GM23338 (cell line): Measurements from ENCODE around the gene DCT. TPM values are rescaled to one million over a fixed set of nuclear protein-coding genes. Genes with fewer than 3 reads are reported as not detected.

Experiments
- ATAC-seq: fragments of 200-7000 bp; cut with Tn5 transposase; 3 replicates; pipeline ENCODE4 v1.9.1; 2020
- DNase-seq: peaks from one replicate; pipeline ENCODE4 v3.0.0-alpha.2; 2015; ENCODE audit warnings: low spot score
- H2AFZ ChIP-seq: fragments of 200-600 bp; sonication (generic); 2 replicates; pipeline ENCODE4 v1.8.0; 2016; ENCODE audit warnings: antibody characterized with exemption, mild to moderate bottlenecking, moderate library complexity
- H3F3A ChIP-seq: fragments of 200-600 bp; sonication (generic); replicated peaks from 2 replicates; pipeline ENCODE4 v1.8.0; 2017; ENCODE audit warnings: antibody characterized with exemption, mixed run types, low read depth
- H3K27ac ChIP-seq: fragments of 200-600 bp; sonication (generic); 2 replicates; pipeline ENCODE4 v1.6.1; 2016; ENCODE audit warnings: low read depth
- H3K27me3 ChIP-seq: fragments of 200-600 bp; sonication (generic); 2 replicates; pipeline ENCODE4 v1.8.0; 2016; ENCODE audit warnings: mild to moderate bottlenecking, mixed run types, moderate library complexity; ENCODE audit not compliant: insufficient read depth
- H3K36me3 ChIP-seq: fragments of 200-600 bp; sonication (generic); 2 replicates; pipeline ENCODE4 v1.8.0; 2016; ENCODE audit warnings: mild to moderate bottlenecking; ENCODE audit not compliant: insufficient read depth
- H3K4me1 ChIP-seq: fragments of 200-600 bp; sonication (generic); 2 replicates; pipeline ENCODE4 v1.8.0; 2016; ENCODE audit warnings: mild to moderate bottlenecking, moderate library complexity; ENCODE audit not compliant: insufficient read depth
- H3K4me2 ChIP-seq: fragments of 200-600 bp; sonication (generic); 2 replicates; pipeline ENCODE4 v1.7.1; 2017; ENCODE audit warnings: mixed run types
- H3K4me3 ChIP-seq: fragments of 200-600 bp; sonication (generic); 2 replicates; pipeline ENCODE4 v1.6.1; 2016; ENCODE audit warnings: mixed run types
- H3K79me2 ChIP-seq: fragments of 200-600 bp; sonication (generic); replicated peaks from 2 replicates; pipeline ENCODE4 v1.8.0; 2017; ENCODE audit warnings: mild to moderate bottlenecking; ENCODE audit not compliant: insufficient read depth
- H3K9me2 ChIP-seq: fragments of 200-600 bp; sonication (generic); 2 replicates; pipeline ENCODE4 v1.8.0; 2017; ENCODE audit not compliant: insufficient read depth
- H4K20me1 ChIP-seq: fragments of 200-600 bp; sonication (generic); replicated peaks from 2 replicates; pipeline ENCODE4 v1.8.0; 2017; ENCODE audit warnings: mild to moderate bottlenecking; ENCODE audit not compliant: insufficient read depth
- H3K27ac Mint-ChIP-seq: 2 replicates; pipeline ENCODE4 v1.8.0; 2020; ENCODE audit warnings: inconsistent platforms, mild to moderate bottlenecking, moderate library complexity, mixed read lengths
- H3K27me3 Mint-ChIP-seq: 3 replicates; pipeline ENCODE4 v1.8.0; 2022; ENCODE audit warnings: low read depth, mild to moderate bottlenecking, moderate library complexity, mixed read lengths, inconsistent platforms; ENCODE audit not compliant: insufficient read depth, poor library complexity
- H3K36me3 Mint-ChIP-seq: 3 replicates; pipeline ENCODE4 v1.8.0; 2021; ENCODE audit warnings: low read depth, mild to moderate bottlenecking, inconsistent platforms, moderate library complexity, mixed read lengths
- H3K4me1 Mint-ChIP-seq: 3 replicates; pipeline ENCODE4 v1.8.0; 2020; ENCODE audit warnings: mild to moderate bottlenecking, inconsistent platforms, mixed read lengths
- H3K4me3 Mint-ChIP-seq: 3 replicates; pipeline ENCODE4 v1.8.0; 2021; ENCODE audit warnings: moderate library complexity, mild to moderate bottlenecking, inconsistent platforms, mixed read lengths
- H3K9me3 Mint-ChIP-seq: 3 replicates; pipeline ENCODE4 v1.8.0; 2020; ENCODE audit warnings: moderate library complexity, mild to moderate bottlenecking, inconsistent platforms, mixed read lengths
- CREB1 ChIP-seq: fragments of 250-450 bp; sonication (Bioruptor Pico); IDR thresholded peaks from 2 replicates; pipeline ENCODE4 v1.5.0; 2020; ENCODE audit warnings: low read depth, mild to moderate bottlenecking, moderate library complexity
- EZH2 ChIP-seq: fragments of 200-600 bp; sonication (generic); IDR thresholded peaks from one replicate; pipeline ENCODE4 v1.8.0; 2017; ENCODE audit warnings: antibody characterized with exemption, mild to moderate bottlenecking, low read depth; ENCODE audit not compliant: unreplicated experiment
- EZH2phosphoT487 ChIP-seq: fragments of 200-600 bp; sonication (generic); IDR thresholded peaks from one replicate; pipeline ENCODE4 v1.8.1; 2018; ENCODE audit warnings: antibody characterized with exemption; ENCODE audit not compliant: unreplicated experiment
- JUNB ChIP-seq: IDR thresholded peaks from one replicate; pipeline ENCODE4 v1.6.1; 2016; ENCODE audit warnings: antibody characterized with exemption; ENCODE audit not compliant: unreplicated experiment
- NANOG ChIP-seq: IDR thresholded peaks from 2 replicates; pipeline ENCODE4 v1.6.1; 2016; ENCODE audit warnings: antibody characterized with exemption, borderline replicate concordance
- POLR2AphosphoS5 ChIP-seq: IDR thresholded peaks from 2 replicates; pipeline ENCODE4 v1.6.1; 2016; ENCODE audit warnings: antibody characterized with exemption, low read depth
- STAT1 ChIP-seq: IDR thresholded peaks from one replicate; pipeline ENCODE4 v1.6.1; 2016; ENCODE audit warnings: antibody characterized with exemption; ENCODE audit not compliant: unreplicated experiment
- ZNF114 ChIP-seq: fragments of 250-450 bp; sonication (Bioruptor Pico); IDR thresholded peaks from 2 replicates; pipeline ENCODE4 v1.5.0; 2020; ENCODE audit warnings: mild to moderate bottlenecking, moderate library complexity
- ZNF331 ChIP-seq: fragments of 250-450 bp; sonication (Bioruptor Pico); IDR thresholded peaks from 2 replicates; pipeline ENCODE4 v1.5.0; 2020; ENCODE audit warnings: low read depth, mild to moderate bottlenecking, moderate library complexity
- polyA plus RNA-seq: library from polyadenylated mRNA; unstranded; fragments of >200 nt; fragmentation: Nextera tagmentation; extraction: Ambion mirVana; gene quantifications from 2 replicates; pipeline ENCODE4 v1.2.1, GENCODE V29; 2016
- total RNA-seq: library from RNA; depleted of rRNA; stranded (reverse); fragments of >200 nt; shearing (Covaris generic); gene quantifications from 2 replicates; pipeline ENCODE4 v1.2.3, GENCODE V29; 2014
- TF ChIP-seq, protein P1 (sequence below): IDR thresholded peaks from 2 replicates; pipeline ENCODE4 v1.6.1; 2016; ENCODE audit warnings: antibody characterized with exemption
- TF ChIP-seq, protein P2 (sequence below), 2 experiments: fragments of 200-600 bp in 1 of 2; sonication (generic) in 1 of 2; conservative IDR thresholded peaks; 2 replicates each; pipeline versions ENCODE4 v1.5.1 to v1.6.1; 2016 to 2017; ENCODE audit warnings: antibody characterized with exemption in 2 of 2, low read depth in 2 of 2, mild to moderate bottlenecking in 2 of 2, moderate library complexity in 1 of 2
- TF ChIP-seq, protein P3 (sequence below): fragments of 250-450 bp; sonication (Bioruptor Pico); IDR thresholded peaks from 2 replicates; pipeline ENCODE4 v1.5.0; 2020; ENCODE audit warnings: mild to moderate bottlenecking, moderate library complexity
- TF ChIP-seq, protein P4 (sequence below): IDR thresholded peaks from one replicate; pipeline ENCODE4 v1.6.1; 2018; ENCODE audit warnings: antibody characterized with exemption; ENCODE audit not compliant: unreplicated experiment

Gene DCT
- total and polyA plus RNA-seq, 2 experiments from 2014 or later = 0.14 TPM; not detected in 1

DNA sequence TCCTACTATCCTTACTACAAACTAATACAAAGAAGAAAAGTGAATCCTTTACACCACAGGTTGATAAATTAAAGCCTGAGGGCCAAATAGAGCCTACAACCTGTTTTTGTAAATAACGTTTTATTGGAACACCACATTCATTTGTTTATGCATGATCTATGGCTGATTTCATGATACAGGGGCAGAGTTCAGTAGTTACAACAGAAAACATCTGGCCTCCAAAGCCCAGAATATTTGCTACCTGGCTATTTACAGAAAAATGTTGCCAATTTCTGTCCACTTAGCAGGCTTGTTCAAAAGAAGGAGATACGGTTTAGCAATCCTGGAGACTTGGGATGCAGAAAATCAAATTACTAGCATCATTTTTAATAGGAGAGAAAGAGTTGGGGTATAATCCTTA is 24.1 kb downstream of the DCT start:
- Mint-ChIP-seq H3K36me3 (no peaks in the 10 kb centered on the region), H3K27me3 (peaks cover 1% of the 10 kb centered on the region), H3K27ac (no peak overlapping the region), H3K4me3 (no peak overlapping the region), H3K9me3 (no peaks in the 10 kb centered on the region), H3K4me1 (no peaks in the 10 kb centered on the region)
- no peaks in the 10 kb centered on the region; the same call in 1 of the 2 replicates for H4K20me1 ChIP-seq
- no peak for ATAC-seq
- H3K27ac ChIP-seq = no peak overlapping the region
- H3K79me2 ChIP-seq = no peaks in the 10 kb centered on the region
- H3K9me2 ChIP-seq = no peaks in the 10 kb centered on the region
- no peaks in the 10 kb centered on the region for H3K4me1 ChIP-seq
- no peaks in the 10 kb centered on the region for H3F3A ChIP-seq
- H3K4me2 ChIP-seq = no peak overlapping the region
- H3K27me3 ChIP-seq = no peaks in the 10 kb centered on the region
- H3K36me3 ChIP-seq = no peaks in the 10 kb centered on the region
- no peak for TF ChIP-seq EZH2phosphoT487
- TF ChIP-seq EZH2 = no peak
- no peak for TF ChIP-seq NANOG
- TF ChIP-seq, protein P1, sequence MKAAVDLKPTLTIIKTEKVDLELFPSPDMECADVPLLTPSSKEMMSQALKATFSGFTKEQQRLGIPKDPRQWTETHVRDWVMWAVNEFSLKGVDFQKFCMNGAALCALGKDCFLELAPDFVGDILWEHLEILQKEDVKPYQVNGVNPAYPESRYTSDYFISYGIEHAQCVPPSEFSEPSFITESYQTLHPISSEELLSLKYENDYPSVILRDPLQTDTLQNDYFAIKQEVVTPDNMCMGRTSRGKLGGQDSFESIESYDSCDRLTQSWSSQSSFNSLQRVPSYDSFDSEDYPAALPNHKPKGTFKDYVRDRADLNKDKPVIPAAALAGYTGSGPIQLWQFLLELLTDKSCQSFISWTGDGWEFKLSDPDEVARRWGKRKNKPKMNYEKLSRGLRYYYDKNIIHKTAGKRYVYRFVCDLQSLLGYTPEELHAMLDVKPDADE = no peak
- TF ChIP-seq CREB1 (CRISPR knock-in tag) = no peak
- TF ChIP-seq, protein P2, sequence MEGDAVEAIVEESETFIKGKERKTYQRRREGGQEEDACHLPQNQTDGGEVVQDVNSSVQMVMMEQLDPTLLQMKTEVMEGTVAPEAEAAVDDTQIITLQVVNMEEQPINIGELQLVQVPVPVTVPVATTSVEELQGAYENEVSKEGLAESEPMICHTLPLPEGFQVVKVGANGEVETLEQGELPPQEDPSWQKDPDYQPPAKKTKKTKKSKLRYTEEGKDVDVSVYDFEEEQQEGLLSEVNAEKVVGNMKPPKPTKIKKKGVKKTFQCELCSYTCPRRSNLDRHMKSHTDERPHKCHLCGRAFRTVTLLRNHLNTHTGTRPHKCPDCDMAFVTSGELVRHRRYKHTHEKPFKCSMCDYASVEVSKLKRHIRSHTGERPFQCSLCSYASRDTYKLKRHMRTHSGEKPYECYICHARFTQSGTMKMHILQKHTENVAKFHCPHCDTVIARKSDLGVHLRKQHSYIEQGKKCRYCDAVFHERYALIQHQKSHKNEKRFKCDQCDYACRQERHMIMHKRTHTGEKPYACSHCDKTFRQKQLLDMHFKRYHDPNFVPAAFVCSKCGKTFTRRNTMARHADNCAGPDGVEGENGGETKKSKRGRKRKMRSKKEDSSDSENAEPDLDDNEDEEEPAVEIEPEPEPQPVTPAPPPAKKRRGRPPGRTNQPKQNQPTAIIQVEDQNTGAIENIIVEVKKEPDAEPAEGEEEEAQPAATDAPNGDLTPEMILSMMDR (conservative IDR thresholded peaks at IDR 0.05; ENCODE audit: low read depth in 2 of 2) = no peak
- no peak for TF ChIP-seq ZNF114 (CRISPR knock-in tag)
- TF ChIP-seq JUNB = no peak
- TF ChIP-seq, protein P3, sequence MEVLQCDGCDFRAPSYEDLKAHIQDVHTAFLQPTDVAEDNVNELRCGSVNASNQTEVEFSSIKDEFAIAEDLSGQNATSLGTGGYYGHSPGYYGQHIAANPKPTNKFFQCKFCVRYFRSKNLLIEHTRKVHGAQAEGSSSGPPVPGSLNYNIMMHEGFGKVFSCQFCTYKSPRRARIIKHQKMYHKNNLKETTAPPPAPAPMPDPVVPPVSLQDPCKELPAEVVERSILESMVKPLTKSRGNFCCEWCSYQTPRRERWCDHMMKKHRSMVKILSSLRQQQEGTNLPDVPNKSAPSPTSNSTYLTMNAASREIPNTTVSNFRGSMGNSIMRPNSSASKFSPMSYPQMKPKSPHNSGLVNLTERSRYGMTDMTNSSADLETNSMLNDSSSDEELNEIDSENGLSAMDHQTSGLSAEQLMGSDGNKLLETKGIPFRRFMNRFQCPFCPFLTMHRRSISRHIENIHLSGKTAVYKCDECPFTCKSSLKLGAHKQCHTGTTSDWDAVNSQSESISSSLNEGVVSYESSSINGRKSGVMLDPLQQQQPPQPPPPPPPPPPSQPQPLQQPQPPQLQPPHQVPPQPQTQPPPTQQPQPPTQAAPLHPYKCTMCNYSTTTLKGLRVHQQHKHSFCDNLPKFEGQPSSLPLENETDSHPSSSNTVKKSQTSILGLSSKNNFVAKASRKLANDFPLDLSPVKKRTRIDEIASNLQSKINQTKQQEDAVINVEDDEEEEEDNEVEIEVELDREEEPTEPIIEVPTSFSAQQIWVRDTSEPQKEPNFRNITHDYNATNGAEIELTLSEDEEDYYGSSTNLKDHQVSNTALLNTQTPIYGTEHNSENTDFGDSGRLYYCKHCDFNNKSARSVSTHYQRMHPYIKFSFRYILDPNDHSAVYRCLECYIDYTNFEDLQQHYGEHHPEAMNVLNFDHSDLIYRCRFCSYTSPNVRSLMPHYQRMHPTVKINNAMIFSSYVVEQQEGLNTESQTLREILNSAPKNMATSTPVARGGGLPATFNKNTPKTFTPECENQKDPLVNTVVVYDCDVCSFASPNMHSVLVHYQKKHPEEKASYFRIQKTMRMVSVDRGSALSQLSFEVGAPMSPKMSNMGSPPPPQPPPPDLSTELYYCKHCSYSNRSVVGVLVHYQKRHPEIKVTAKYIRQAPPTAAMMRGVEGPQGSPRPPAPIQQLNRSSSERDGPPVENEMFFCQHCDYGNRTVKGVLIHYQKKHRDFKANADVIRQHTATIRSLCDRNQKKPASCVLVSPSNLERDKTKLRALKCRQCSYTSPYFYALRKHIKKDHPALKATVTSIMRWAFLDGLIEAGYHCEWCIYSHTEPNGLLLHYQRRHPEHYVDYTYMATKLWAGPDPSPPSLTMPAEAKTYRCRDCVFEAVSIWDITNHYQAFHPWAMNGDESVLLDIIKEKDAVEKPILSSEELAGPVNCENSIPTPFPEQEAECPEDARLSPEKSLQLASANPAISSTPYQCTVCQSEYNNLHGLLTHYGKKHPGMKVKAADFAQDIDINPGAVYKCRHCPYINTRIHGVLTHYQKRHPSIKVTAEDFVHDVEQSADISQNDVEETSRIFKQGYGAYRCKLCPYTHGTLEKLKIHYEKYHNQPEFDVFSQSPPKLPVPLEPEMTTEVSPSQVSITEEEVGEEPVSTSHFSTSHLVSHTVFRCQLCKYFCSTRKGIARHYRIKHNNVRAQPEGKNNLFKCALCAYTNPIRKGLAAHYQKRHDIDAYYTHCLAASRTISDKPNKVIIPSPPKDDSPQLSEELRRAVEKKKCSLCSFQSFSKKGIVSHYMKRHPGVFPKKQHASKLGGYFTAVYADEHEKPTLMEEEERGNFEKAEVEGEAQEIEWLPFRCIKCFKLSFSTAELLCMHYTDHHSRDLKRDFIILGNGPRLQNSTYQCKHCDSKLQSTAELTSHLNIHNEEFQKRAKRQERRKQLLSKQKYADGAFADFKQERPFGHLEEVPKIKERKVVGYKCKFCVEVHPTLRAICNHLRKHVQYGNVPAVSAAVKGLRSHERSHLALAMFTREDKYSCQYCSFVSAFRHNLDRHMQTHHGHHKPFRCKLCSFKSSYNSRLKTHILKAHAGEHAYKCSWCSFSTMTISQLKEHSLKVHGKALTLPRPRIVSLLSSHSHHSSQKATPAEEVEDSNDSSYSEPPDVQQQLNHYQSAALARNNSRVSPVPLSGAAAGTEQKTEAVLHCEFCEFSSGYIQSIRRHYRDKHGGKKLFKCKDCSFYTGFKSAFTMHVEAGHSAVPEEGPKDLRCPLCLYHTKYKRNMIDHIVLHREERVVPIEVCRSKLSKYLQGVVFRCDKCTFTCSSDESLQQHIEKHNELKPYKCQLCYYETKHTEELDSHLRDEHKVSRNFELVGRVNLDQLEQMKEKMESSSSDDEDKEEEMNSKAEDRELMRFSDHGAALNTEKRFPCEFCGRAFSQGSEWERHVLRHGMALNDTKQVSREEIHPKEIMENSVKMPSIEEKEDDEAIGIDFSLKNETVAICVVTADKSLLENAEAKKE (CRISPR knock-in tag) = no peak
- no peak for TF ChIP-seq ZNF331 (CRISPR knock-in tag)
- TF ChIP-seq STAT1 = no peak
- no peak for TF ChIP-seq POLR2AphosphoS5
- TF ChIP-seq, protein P4, sequence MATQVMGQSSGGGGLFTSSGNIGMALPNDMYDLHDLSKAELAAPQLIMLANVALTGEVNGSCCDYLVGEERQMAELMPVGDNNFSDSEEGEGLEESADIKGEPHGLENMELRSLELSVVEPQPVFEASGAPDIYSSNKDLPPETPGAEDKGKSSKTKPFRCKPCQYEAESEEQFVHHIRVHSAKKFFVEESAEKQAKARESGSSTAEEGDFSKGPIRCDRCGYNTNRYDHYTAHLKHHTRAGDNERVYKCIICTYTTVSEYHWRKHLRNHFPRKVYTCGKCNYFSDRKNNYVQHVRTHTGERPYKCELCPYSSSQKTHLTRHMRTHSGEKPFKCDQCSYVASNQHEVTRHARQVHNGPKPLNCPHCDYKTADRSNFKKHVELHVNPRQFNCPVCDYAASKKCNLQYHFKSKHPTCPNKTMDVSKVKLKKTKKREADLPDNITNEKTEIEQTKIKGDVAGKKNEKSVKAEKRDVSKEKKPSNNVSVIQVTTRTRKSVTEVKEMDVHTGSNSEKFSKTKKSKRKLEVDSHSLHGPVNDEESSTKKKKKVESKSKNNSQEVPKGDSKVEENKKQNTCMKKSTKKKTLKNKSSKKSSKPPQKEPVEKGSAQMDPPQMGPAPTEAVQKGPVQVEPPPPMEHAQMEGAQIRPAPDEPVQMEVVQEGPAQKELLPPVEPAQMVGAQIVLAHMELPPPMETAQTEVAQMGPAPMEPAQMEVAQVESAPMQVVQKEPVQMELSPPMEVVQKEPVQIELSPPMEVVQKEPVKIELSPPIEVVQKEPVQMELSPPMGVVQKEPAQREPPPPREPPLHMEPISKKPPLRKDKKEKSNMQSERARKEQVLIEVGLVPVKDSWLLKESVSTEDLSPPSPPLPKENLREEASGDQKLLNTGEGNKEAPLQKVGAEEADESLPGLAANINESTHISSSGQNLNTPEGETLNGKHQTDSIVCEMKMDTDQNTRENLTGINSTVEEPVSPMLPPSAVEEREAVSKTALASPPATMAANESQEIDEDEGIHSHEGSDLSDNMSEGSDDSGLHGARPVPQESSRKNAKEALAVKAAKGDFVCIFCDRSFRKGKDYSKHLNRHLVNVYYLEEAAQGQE = no peak
- no peak overlapping the region for H3K4me3 ChIP-seq
- no peak overlapping the region for H2AFZ ChIP-seq
- no peak for DNase-seq
